Lower leg skin (tissue), 4 donors: Measurements from ENCODE around the gene LCT. TPM values are rescaled to one million over a fixed set of nuclear protein-coding genes. Genes with fewer than 3 reads are reported as not detected.
"Not testable (repeated sequence)": the region's sequence is repeated elsewhere in the genome, so short reads cannot be mapped to it uniquely, and the experiment has no call there.

Experiments used
- DNase-seq, 2 donors: peaks; one replicate each; pipeline ENCODE4 v3.0.0-alpha.2; 2019; ENCODE audit warnings: low spot score in 2 of 2
- H3K4me3 ChIP-seq: fragments of 200-600 bp; sonication (generic); 2 replicates; pipeline ENCODE4 v1.5.1; 2017; ENCODE audit warnings: mild to moderate bottlenecking, low read depth; ENCODE audit not compliant: poor library complexity, severe bottlenecking
- POLR2A ChIP-seq, 2 donors: fragments of 450-650 bp; IDR thresholded peaks; one replicate each; pipeline ENCODE4 v1.6.1; 2016 to 2017; ENCODE audit warnings: antibody characterized with exemption in 2 of 2, mild to moderate bottlenecking in 1 of 2, moderate library complexity in 1 of 2
- WGBS, 2 donors: methylation state at CpG; one replicate each; pipeline ENCODE4 v1.1.5; 2018; 5-methylcytosine and 5-hydroxymethylcytosine counted together
- intact Hi-C: fragments of 100-400 bp; cut with DNase I; formaldehyde crosslinking; loops from one replicate; pipeline ENCODE4 v1.15.0; 2023; ENCODE audit warnings: low total_unique reads
- total RNA-seq, 4 donors: library from RNA; depleted of rRNA; stranded (reverse); fragments of >200 nt; gene quantifications; one replicate each; pipeline ENCODE4 v1.1.0, GENCODE V29; 2016
- TF ChIP-seq, protein P1 (sequence below), 3 donors: fragments of 450-650 bp; IDR thresholded peaks; one replicate each; pipeline ENCODE4 v1.5.1; 2016; ENCODE audit warnings: antibody characterized with exemption in 3 of 3, mild to moderate bottlenecking in 3 of 3, moderate library complexity in 2 of 3

LCT gene
- total RNA-seq: under 1 TPM in 2 of 4 donors, not detected in 2; 0.03 to 0.15 TPM

GRCh38 chr2:135836596-135837270, at the start of gene LCT:
TSS of gene LCT (minus strand) at chr2:135837184. CDS start at chr2:135837169, 15 bp downstream.
- 96% methylated on average over 12 of the region's 12 CpGs for WGBS, 2 donors
- intact Hi-C loops: no loop called here
- no peak for DNase-seq
- no peak for TF ChIP-seq POLR2A (IDR thresholded peaks at IDR 0.05)
- TF ChIP-seq, protein P1, sequence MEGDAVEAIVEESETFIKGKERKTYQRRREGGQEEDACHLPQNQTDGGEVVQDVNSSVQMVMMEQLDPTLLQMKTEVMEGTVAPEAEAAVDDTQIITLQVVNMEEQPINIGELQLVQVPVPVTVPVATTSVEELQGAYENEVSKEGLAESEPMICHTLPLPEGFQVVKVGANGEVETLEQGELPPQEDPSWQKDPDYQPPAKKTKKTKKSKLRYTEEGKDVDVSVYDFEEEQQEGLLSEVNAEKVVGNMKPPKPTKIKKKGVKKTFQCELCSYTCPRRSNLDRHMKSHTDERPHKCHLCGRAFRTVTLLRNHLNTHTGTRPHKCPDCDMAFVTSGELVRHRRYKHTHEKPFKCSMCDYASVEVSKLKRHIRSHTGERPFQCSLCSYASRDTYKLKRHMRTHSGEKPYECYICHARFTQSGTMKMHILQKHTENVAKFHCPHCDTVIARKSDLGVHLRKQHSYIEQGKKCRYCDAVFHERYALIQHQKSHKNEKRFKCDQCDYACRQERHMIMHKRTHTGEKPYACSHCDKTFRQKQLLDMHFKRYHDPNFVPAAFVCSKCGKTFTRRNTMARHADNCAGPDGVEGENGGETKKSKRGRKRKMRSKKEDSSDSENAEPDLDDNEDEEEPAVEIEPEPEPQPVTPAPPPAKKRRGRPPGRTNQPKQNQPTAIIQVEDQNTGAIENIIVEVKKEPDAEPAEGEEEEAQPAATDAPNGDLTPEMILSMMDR (IDR thresholded peaks at IDR 0.05): no peak
- no peak within 1 kb of the TSS for H3K4me3 ChIP-seq

DNA sequence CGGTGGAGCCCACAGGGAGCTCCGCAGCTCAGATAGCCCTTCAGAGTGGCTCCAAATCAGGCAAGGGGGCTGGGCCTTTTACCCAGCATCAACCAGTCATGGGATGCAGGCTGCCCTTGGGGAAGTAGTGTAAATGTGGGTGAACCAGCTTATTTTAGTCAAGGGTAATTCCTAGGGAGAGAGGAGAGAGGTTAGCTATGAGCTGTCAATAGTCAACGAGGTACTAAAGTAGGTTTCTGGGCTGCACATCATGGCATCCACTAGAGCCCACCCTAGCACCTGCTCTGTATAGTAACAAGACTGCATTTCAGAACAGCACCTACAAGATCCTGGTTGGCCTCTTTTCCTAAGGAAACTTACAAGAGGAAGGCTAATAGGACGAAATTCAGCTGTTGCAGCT, 48.7 kb upstream of the LCT start:
- WGBS, 2 donors: 88 to 89% methylated on average over 4 of the region's 4 CpGs
- H3K4me3 ChIP-seq: no peak overlapping the region
- DNase-seq: no peak
- intact Hi-C loops: no loop called here
- no peak for TF ChIP-seq POLR2A (IDR thresholded peaks at IDR 0.05)
- TF ChIP-seq, protein P1 (IDR thresholded peaks at IDR 0.05): no peak

DNA sequence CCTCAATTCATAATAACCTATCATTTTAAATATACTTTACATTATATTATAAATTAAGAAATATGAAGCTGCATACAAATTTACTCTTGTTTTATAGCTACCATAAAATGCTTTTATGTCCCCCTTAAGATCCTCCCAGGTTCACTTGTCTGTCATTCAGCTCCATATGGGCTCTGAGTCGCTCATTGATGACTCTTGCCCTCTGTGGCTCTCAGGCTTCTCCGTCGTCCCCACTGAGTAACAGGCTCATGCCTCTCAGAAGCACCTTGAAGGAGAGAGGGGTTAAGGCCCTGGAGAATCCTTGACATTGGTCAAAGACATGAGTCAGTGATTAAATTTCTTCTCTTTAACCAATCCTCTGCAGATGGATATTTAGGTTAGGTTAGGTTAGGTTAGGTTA, 45.4 kb upstream of the LCT start:
- WGBS, 2 donors: 67% methylated on average over 3 of the region's 3 CpGs
- intact Hi-C loops: no loop called here

GRCh38 chr2:135876770-135877169, 39.8 kb upstream of the LCT start:
- DNase-seq, intact Hi-C loops, H3K4me3 ChIP-seq: not testable (repeated sequence)
- 84 to 87% methylated on average over 15 of the region's 15 CpGs for WGBS, 2 donors

More for the DNA sequence above, 45.4 kb upstream of the LCT start:
- no peak overlapping the region for H3K4me3 ChIP-seq
- TF ChIP-seq, protein P1 (IDR thresholded peaks at IDR 0.05): no peak
- TF ChIP-seq POLR2A (IDR thresholded peaks at IDR 0.05): no peak
- DNase-seq: no peak

DNA sequence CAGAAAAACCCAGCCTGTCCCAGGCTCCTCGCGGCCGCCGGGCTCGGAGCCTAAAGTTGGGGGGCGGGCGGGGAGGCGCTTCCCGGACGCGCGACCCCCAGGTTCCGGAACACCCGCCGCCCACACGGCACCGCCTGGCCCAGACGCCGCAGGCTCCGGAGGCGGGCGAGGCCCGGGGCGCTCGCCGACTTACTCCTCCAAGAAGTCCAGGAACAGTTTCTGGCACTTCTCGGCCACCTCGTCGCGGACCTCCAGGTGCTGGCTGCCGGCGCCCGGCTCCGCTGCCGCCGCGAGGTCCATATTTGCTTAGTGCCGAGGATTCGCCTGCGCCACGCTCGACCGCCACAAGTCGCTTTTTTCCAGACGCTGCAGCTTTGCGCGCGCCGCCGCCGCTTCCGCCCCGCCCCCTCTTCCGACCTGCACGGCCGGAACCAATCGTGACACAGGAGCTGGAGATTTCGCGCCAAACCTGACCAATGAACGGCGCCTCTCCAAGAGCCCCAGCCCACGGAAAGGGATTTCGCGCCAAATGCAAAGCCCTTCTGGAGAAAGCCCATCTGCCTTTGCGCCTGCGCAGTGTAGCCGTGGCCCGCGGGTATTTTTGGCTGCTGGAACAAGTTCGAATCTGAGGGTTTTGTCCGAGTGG, 39.2 kb upstream of the LCT start, which contains the start of gene MCM6:
MCM6 (minus strand) TSS at position 378 of the 646 bp plus-strand sequence; CDS start at position 300, 78 bp downstream.
- intact Hi-C loops: no loop called here
- peak within 1 kb of the TSS; percentile 70 for H3K4me3 ChIP-seq
- TF ChIP-seq, protein P1 (IDR thresholded peaks at IDR 0.05): no peak
- TF ChIP-seq POLR2A (IDR thresholded peaks at IDR 0.05): no peak
- peak; percentile 97 to 99 for DNase-seq
- 0 to 1% methylated on average over 23 to 59 of the region's 71 CpGs for WGBS, 2 donors

DNA sequence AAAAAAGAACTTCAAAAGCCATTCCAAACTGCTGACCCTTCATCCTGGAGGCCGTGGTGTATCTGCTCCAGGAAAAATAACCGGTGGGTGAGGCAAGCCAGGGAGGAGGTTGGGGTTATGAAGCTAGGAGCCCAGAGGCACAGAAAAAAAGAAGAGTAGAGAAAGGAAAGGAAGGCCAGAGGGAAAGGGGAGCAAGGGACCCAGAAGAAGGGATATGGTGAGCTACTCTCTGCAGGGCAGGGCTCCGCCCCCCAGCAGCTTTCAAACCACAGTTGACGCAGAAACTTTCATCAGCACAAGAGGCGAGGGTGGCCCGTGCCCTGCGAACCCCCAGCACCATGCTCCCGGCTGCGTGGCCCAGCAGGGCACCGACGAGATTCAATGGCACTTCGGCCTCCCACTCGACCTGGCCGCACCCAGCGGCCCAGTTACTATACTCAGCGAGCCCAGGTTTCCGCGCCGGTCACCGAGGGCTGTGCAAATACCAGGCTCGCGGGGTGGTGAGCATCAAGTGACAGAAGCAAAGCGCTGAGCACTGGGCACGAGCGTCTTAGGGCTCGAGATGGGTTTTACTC, 38.6 kb upstream of the LCT start:
- H3K4me3 ChIP-seq: peak overlapping the region; percentile 70
- peak; percentile 23 to 90 for DNase-seq
- WGBS, 2 donors: 0 to 1% methylated on average over 19 to 26 of the region's 26 CpGs
- intact Hi-C loops: no loop called here
- no peak for TF ChIP-seq POLR2A (IDR thresholded peaks at IDR 0.05)
- TF ChIP-seq, protein P1 (IDR thresholded peaks at IDR 0.05): no peak
